Fibroblast of lung (primary cell): ENCODE results near the gene LTO1. TPM values are rescaled to one million over a fixed set of nuclear protein-coding genes. Genes with fewer than 3 reads are reported as not detected.
A peak's percentile ranks its signal among the peaks of the same experiment; 100 is the strongest.

Source experiments
- DNase-seq, 2 donors: peaks; one replicate each; pipeline versions ENCODE4 v3.0.0 to v3.0.0-alpha.2; 2010; ENCODE audit warnings: low read depth in 2 of 2
- H2AFZ ChIP-seq: 2 replicates; pipeline ENCODE4 v1.5.1; 2012; ENCODE audit warnings: low read length, control low read depth, inconsistent platforms
- H3K27ac ChIP-seq: 2 replicates; pipeline ENCODE4 v1.5.1; 2011; ENCODE audit warnings: low read length, control low read depth; ENCODE audit not compliant: insufficient read depth
- H3K27me3 ChIP-seq: 2 replicates; pipeline ENCODE4 v1.5.1; 2011; ENCODE audit warnings: mild to moderate bottlenecking, low read length; ENCODE audit not compliant: control insufficient read depth, insufficient read depth
- H3K36me3 ChIP-seq: 2 replicates; pipeline ENCODE4 v1.5.1; 2011; ENCODE audit warnings: low read length; ENCODE audit not compliant: control insufficient read depth, insufficient read depth
- H3K4me1 ChIP-seq: 2 replicates; pipeline ENCODE4 v1.5.1; 2011; ENCODE audit warnings: low read length; ENCODE audit not compliant: control insufficient read depth, insufficient read depth; ENCODE audit errors: extremely low read depth
- H3K4me2 ChIP-seq: 2 replicates; pipeline ENCODE4 v1.5.1; 2011; ENCODE audit warnings: low read length, control low read depth; ENCODE audit not compliant: insufficient read depth; ENCODE audit errors: extremely low read depth
- H3K4me3 ChIP-seq, 4 experiments: fragments of 200-600 bp in 1 of 4; sonication (generic) in 1 of 4; replicated peaks in 1 of 4; 2 replicates each; pipeline ENCODE4 v1.5.1; 2011 to 2016; ENCODE audit warnings: low read length in 4 of 4, low read depth in 3 of 4, mild to moderate bottlenecking in 3 of 4, control low read depth in 2 of 4, inconsistent platforms in 1 of 4, mixed read lengths in 1 of 4; ENCODE audit not compliant: insufficient read depth in 1 of 4; ENCODE audit errors: control extremely low read depth in 1 of 4
- H3K79me2 ChIP-seq: 2 replicates; pipeline ENCODE4 v1.5.1; 2012; ENCODE audit warnings: mild to moderate bottlenecking, low read length, inconsistent platforms; ENCODE audit not compliant: control insufficient read depth, insufficient read depth
- H3K9ac ChIP-seq: 2 replicates; pipeline ENCODE4 v1.5.1; 2011; ENCODE audit warnings: mild to moderate bottlenecking, low read length, control low read depth; ENCODE audit not compliant: insufficient read depth
- H3K9me3 ChIP-seq: 2 replicates; pipeline ENCODE4 v1.5.1; 2012; ENCODE audit warnings: low read depth, low read length; ENCODE audit not compliant: control insufficient read depth, insufficient read depth
- H4K20me1 ChIP-seq: 2 replicates; pipeline ENCODE4 v1.5.1; 2011; ENCODE audit warnings: low read length; ENCODE audit not compliant: control insufficient read depth, insufficient read depth; ENCODE audit errors: extremely low read depth
- EZH2 ChIP-seq: IDR thresholded peaks from 2 replicates; pipeline ENCODE4 v1.5.1; 2012; ENCODE audit warnings: low read length, control low read depth, mild to moderate bottlenecking; ENCODE audit errors: missing control alignments
- polyA plus RNA-seq, 2 donors: library from polyadenylated mRNA; depleted of rRNA in 1 of 2; stranded (reverse) in 1 of 2; unstranded in 1 of 2; fragments of >200 nt; gene quantifications; 2 replicates each; pipeline ENCODE4 v1.2.1, GENCODE V29; 2011 to 2012; ENCODE audit warnings: missing spikeins in 1 of 2
- total RNA-seq: library from RNA; depleted of rRNA; stranded (reverse); fragments of >200 nt; gene quantifications from 2 replicates; pipeline ENCODE4 v1.2.1, GENCODE V29; 2014
- TF ChIP-seq, protein P1 (sequence below), 2 donors: IDR thresholded peaks in 1 of 2; conservative IDR thresholded peaks in 1 of 2; 1 replicate in 1 of 2; 2 replicates in 1 of 2; pipeline ENCODE4 v1.5.1; 2011 to 2012; ENCODE audit warnings: low read length in 2 of 2, control low read depth in 1 of 2, inconsistent platforms in 1 of 2, low read depth in 1 of 2, mild to moderate bottlenecking in 1 of 2

LTO1 gene
- total and polyA plus RNA-seq, 2 donors (not counting 1 experiment from before 2014, with no cell fraction given): 18.1 to 25.4 TPM

GRCh38 chr11:69657456-69657910 is 17.7 kb downstream of the LTO1 start:
- Histone ChIP-seq H3K4me2 (no peak overlapping the region), H3K9ac (no peak overlapping the region), H3K36me3 (peaks cover 8% of the 10 kb centered on the region), H3K79me2 (no peaks in the 10 kb centered on the region), H4K20me1 (no peaks in the 10 kb centered on the region), H3K9me3 (no peaks in the 10 kb centered on the region), H3K4me3 (no peak overlapping the region), H2AFZ (no peak overlapping the region), H3K4me1 (no peaks in the 10 kb centered on the region), H3K27me3 (no peaks in the 10 kb centered on the region), H3K27ac (no peak overlapping the region)
- TF ChIP-seq, protein P1, sequence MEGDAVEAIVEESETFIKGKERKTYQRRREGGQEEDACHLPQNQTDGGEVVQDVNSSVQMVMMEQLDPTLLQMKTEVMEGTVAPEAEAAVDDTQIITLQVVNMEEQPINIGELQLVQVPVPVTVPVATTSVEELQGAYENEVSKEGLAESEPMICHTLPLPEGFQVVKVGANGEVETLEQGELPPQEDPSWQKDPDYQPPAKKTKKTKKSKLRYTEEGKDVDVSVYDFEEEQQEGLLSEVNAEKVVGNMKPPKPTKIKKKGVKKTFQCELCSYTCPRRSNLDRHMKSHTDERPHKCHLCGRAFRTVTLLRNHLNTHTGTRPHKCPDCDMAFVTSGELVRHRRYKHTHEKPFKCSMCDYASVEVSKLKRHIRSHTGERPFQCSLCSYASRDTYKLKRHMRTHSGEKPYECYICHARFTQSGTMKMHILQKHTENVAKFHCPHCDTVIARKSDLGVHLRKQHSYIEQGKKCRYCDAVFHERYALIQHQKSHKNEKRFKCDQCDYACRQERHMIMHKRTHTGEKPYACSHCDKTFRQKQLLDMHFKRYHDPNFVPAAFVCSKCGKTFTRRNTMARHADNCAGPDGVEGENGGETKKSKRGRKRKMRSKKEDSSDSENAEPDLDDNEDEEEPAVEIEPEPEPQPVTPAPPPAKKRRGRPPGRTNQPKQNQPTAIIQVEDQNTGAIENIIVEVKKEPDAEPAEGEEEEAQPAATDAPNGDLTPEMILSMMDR (conservative IDR thresholded peaks at IDR 0.05 in 1 of 2, IDR thresholded peaks at IDR 0.05 in 1 of 2; ENCODE audit: low read depth in 1 of 2, low read length in 2 of 2): no peak
- no peak for TF ChIP-seq EZH2
- no peak for DNase-seq

DNA sequence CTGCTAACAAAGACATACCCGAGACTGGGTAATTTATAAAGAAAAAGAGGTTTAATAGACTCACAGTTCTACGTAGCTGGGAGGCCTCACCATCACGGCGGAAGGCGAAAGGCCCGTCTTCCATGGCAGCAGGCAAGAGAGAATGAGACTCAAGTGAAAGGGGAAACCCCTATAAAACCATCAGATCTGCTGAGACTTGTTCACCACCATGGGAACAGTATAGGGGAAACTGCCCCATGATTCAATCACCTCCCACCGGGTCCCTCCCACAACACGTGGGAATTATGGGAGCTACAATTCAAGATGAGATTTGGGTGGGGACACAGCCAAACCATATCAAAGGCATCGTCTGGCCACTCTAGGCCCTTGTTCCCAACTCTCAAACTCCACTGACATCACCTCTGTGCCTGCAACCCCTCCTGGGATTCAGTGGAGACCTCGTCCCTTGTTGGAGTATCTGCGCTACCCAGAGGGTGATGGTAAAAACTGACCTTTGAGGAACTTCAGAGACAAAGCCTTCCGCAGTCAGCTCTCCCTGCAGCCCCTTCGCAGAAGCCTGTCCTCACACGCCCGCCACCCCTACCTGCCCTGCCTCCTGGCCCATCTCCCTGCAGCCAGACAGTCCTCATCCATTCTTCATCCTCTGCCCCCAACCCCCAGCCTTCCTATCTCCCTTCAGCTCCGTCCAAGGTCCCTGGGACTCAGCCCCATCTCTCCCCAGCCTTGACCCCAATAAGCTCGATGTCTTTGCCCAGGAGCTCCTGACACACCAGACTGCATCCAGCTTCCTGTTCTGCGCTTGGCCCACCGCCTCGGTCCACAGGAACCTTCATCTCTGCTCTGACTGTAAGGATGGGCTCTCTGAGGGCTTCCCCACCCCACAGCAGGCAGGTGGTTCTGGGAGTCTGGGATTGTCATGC is 18.4 kb downstream of the LTO1 start:
- Histone ChIP-seq H2AFZ (no peak overlapping the region), H3K4me3 (no peak overlapping the region), H3K79me2 (no peaks in the 10 kb centered on the region), H3K36me3 (peaks cover 14% of the 10 kb centered on the region), H3K9ac (no peak overlapping the region), H3K4me1 (no peaks in the 10 kb centered on the region), H3K27ac (no peak overlapping the region), H3K4me2 (no peak overlapping the region), H4K20me1 (no peaks in the 10 kb centered on the region), H3K27me3 (no peaks in the 10 kb centered on the region), H3K9me3 (no peaks in the 10 kb centered on the region)
- TF ChIP-seq, protein P1 (conservative IDR thresholded peaks at IDR 0.05 in 1 of 2, IDR thresholded peaks at IDR 0.05 in 1 of 2; ENCODE audit: low read depth in 1 of 2, low read length in 2 of 2): no peak
- no peak for TF ChIP-seq EZH2
- DNase-seq: no peak

- Histone ChIP-seq H2AFZ (no peak overlapping the region), H4K20me1 (no peaks in the 10 kb centered on the region), H3K4me3 (no peak overlapping the region), H3K4me1 (no peaks in the 10 kb centered on the region), H3K9me3 (no peaks in the 10 kb centered on the region), H3K79me2 (no peaks in the 10 kb centered on the region), H3K4me2 (no peak overlapping the region), H3K36me3 (peaks cover 21% of the 10 kb centered on the region), H3K27me3 (no peaks in the 10 kb centered on the region), H3K27ac (peak overlapping the region; percentile 10), H3K9ac (no peak overlapping the region)
- TF ChIP-seq, protein P1 (conservative IDR thresholded peaks at IDR 0.05 in 1 of 2, IDR thresholded peaks at IDR 0.05 in 1 of 2; ENCODE audit: low read depth in 1 of 2, low read length in 2 of 2): no peak
- no peak for DNase-seq
These were observed 19.4 kb downstream of the LTO1 start for GRCh38 chr11:69655479-69656428.
